HCT116 (cell line): Measurements from ENCODE around the gene TMEM271.

ENCODE experiments used
- EGR1 ChIP-seq: IDR thresholded peaks from 2 replicates; pipeline ENCODE4 v1.6.1; 2012; ENCODE audit warnings: low read depth
- ELF1 ChIP-seq: IDR thresholded peaks from 2 replicates; pipeline ENCODE4 v1.6.1; 2012; ENCODE audit warnings: low read depth, borderline replicate concordance
- EZH2 ChIP-seq: fragments of 200-600 bp; sonication (generic); IDR thresholded peaks from 2 replicates; pipeline ENCODE4 v1.6.1; 2017; ENCODE audit warnings: antibody characterized with exemption, mixed run types
- EZH2phosphoT487 ChIP-seq: fragments of 200-600 bp; IDR thresholded peaks from 2 replicates; pipeline ENCODE4 v1.6.1; 2018; ENCODE audit warnings: antibody characterized with exemption, borderline replicate concordance
- POLR2A ChIP-seq: IDR thresholded peaks from 2 replicates; pipeline ENCODE4 v1.7.0; 2011; ENCODE audit warnings: borderline replicate concordance; ENCODE audit not compliant: insufficient read depth, insufficient read length; ENCODE audit errors: extremely low read depth
- POLR2AphosphoS5 ChIP-seq: IDR thresholded peaks from 2 replicates; pipeline ENCODE4 v1.6.1; 2011; ENCODE audit warnings: mild to moderate bottlenecking, low read depth, low read length, moderate library complexity
- RAD21 ChIP-seq: IDR thresholded peaks from 2 replicates; pipeline ENCODE4 v1.6.1; 2012; ENCODE audit warnings: low read depth, mild to moderate bottlenecking
- SIN3A ChIP-seq: IDR thresholded peaks from 2 replicates; pipeline ENCODE4 v1.6.1; 2012; ENCODE audit warnings: low read depth
- SP1 ChIP-seq: IDR thresholded peaks from 2 replicates; pipeline ENCODE4 v1.6.1; 2012; ENCODE audit warnings: low read depth
- SRF ChIP-seq: IDR thresholded peaks from 2 replicates; pipeline ENCODE4 v1.6.1; 2012; ENCODE audit warnings: low read depth
- YY1 ChIP-seq: IDR thresholded peaks from 2 replicates; pipeline ENCODE4 v1.6.1; 2011; ENCODE audit warnings: low read length, low read depth, moderate library complexity, mild to moderate bottlenecking; ENCODE audit not compliant: insufficient replicate concordance; ENCODE audit errors: extremely low read depth
- TF ChIP-seq, protein P1 (sequence below), 3 experiments: fragments of 200-600 bp in 1 of 3; sonication (generic) in 1 of 3; IDR thresholded peaks in 2 of 3; conservative IDR thresholded peaks in 1 of 3; 2 replicates each; pipeline ENCODE4 v1.5.1; 2012 to 2017; ENCODE audit warnings: low read depth in 2 of 3, low read length in 2 of 3, antibody characterized with exemption in 1 of 3, borderline replicate concordance in 1 of 3, control low read depth in 1 of 3, mild to moderate bottlenecking in 1 of 3, mixed read lengths in 1 of 3, mixed run types in 1 of 3, moderate library complexity in 1 of 3; ENCODE audit not compliant: insufficient read depth in 1 of 3
- TF ChIP-seq, protein P2 (sequence below): IDR thresholded peaks from 2 replicates; pipeline ENCODE4 v1.6.1; 2012; ENCODE audit warnings: low read depth

DNA sequence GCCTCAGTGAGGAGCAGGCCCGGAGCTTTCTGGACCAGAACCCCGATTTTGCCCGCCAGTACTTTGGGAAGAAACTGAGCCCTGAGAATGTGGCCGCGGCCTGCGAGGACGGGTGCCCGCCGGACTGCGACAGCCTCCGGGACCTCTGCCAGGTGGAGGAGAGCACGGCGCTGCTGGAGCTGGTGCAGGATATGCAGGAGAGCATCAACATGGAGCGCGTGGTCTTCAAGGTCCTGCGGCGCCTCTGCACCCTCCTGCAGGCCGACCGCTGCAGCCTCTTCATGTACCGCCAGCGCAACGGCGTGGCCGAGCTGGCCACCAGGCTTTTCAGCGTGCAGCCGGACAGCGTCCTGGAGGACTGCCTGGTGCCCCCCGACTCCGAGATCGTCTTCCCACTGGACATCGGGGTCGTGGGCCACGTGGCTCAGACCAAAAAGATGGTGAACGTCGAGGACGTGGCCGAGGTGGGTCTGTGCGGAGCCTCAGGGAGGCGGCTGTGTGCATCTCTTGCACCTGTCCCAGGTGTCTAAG is 49.6 kb upstream of the TMEM271 start:
- TF ChIP-seq POLR2A (no peak), POLR2AphosphoS5 (no peak), ELF1 (no peak), RAD21 (no peak), SP1 (no peak), SIN3A (no peak), SRF (no peak), EZH2 (no peak), EZH2phosphoT487 (no peak), YY1 (no peak), EGR1 (no peak)
- TF ChIP-seq, protein P1, sequence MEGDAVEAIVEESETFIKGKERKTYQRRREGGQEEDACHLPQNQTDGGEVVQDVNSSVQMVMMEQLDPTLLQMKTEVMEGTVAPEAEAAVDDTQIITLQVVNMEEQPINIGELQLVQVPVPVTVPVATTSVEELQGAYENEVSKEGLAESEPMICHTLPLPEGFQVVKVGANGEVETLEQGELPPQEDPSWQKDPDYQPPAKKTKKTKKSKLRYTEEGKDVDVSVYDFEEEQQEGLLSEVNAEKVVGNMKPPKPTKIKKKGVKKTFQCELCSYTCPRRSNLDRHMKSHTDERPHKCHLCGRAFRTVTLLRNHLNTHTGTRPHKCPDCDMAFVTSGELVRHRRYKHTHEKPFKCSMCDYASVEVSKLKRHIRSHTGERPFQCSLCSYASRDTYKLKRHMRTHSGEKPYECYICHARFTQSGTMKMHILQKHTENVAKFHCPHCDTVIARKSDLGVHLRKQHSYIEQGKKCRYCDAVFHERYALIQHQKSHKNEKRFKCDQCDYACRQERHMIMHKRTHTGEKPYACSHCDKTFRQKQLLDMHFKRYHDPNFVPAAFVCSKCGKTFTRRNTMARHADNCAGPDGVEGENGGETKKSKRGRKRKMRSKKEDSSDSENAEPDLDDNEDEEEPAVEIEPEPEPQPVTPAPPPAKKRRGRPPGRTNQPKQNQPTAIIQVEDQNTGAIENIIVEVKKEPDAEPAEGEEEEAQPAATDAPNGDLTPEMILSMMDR (IDR thresholded peaks at IDR 0.05 in 2 of 3, conservative IDR thresholded peaks at IDR 0.05 in 1 of 3; ENCODE audit: borderline replicate concordance in 1 of 3, insufficient read depth in 1 of 3, low read depth in 2 of 3, low read length in 2 of 3) = no peak
- TF ChIP-seq, protein P2, sequence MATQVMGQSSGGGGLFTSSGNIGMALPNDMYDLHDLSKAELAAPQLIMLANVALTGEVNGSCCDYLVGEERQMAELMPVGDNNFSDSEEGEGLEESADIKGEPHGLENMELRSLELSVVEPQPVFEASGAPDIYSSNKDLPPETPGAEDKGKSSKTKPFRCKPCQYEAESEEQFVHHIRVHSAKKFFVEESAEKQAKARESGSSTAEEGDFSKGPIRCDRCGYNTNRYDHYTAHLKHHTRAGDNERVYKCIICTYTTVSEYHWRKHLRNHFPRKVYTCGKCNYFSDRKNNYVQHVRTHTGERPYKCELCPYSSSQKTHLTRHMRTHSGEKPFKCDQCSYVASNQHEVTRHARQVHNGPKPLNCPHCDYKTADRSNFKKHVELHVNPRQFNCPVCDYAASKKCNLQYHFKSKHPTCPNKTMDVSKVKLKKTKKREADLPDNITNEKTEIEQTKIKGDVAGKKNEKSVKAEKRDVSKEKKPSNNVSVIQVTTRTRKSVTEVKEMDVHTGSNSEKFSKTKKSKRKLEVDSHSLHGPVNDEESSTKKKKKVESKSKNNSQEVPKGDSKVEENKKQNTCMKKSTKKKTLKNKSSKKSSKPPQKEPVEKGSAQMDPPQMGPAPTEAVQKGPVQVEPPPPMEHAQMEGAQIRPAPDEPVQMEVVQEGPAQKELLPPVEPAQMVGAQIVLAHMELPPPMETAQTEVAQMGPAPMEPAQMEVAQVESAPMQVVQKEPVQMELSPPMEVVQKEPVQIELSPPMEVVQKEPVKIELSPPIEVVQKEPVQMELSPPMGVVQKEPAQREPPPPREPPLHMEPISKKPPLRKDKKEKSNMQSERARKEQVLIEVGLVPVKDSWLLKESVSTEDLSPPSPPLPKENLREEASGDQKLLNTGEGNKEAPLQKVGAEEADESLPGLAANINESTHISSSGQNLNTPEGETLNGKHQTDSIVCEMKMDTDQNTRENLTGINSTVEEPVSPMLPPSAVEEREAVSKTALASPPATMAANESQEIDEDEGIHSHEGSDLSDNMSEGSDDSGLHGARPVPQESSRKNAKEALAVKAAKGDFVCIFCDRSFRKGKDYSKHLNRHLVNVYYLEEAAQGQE = no peak
